Endothelial cell of umbilical vein (primary cell): Measurements from ENCODE around the gene NIPBL. TPM values are rescaled to one million over a fixed set of nuclear protein-coding genes. Genes with fewer than 3 reads are reported as not detected.

Experiments used
- BruUV-seq: library from RNA; stranded (reverse); fragments of 400-500 nt; replicated peaks from 2 replicates; lab custom pipeline; 2021; lab: Mats Ljungman, UMichigan
- CTCF ChIA-PET: fragments of 300-600, 350-600 bp; sonication (Branson Sonifier 250); formaldehyde crosslinking; loops from one replicate; lab custom pipeline; 2021; ENCODE audit warnings: antibody characterized with exemption, inconsistent platforms; lab: Charles Lee
- POLR2A ChIA-PET: fragments of 300-600, 350-600 bp; sonication (Branson Sonifier 250); formaldehyde crosslinking; loops from one replicate; lab custom pipeline; 2021; ENCODE audit warnings: antibody characterized with exemption, inconsistent platforms; lab: Charles Lee
- DNase-seq: peaks from one replicate; pipeline ENCODE4 v3.0.0-alpha.2; 2011; ENCODE audit warnings: low read depth, low spot score
- FAIRE-seq: peaks from 2 replicates; lab custom pipeline; 2011; peaks lifted over from hg19 to GRCh38; lab: Jason Lieb, UNC
- H2AFZ ChIP-seq: 2 replicates; pipeline ENCODE4 v1.6.0; 2012; ENCODE audit warnings: low read depth, low read length, control low read depth, inconsistent platforms
- H3K27ac ChIP-seq: 2 replicates; pipeline ENCODE4 v1.5.1; 2011; ENCODE audit warnings: low read depth, mild to moderate bottlenecking, control low read depth, low read length, moderate library complexity; ENCODE audit not compliant: insufficient read depth
- H3K27me3 ChIP-seq, 2 experiments: 2 replicates each; pipeline versions ENCODE4 v1.6.0 to v1.6.1; 2011; ENCODE audit warnings: low read length in 2 of 2, mixed read lengths in 1 of 2; ENCODE audit not compliant: control insufficient read depth in 2 of 2, insufficient read depth in 2 of 2
- H3K36me3 ChIP-seq, 2 experiments: 2 replicates in 1 of 2; 3 replicates in 1 of 2; pipeline ENCODE4 v1.5.1; 2011; ENCODE audit warnings: low read length in 2 of 2, mild to moderate bottlenecking in 1 of 2, moderate library complexity in 1 of 2; ENCODE audit not compliant: control insufficient read depth in 2 of 2, insufficient read depth in 2 of 2; ENCODE audit errors: extremely low read depth in 1 of 2
- H3K4me1 ChIP-seq: 3 replicates; pipeline ENCODE4 v1.5.1; 2011; ENCODE audit warnings: mild to moderate bottlenecking, low read length; ENCODE audit not compliant: control insufficient read depth, insufficient read depth; ENCODE audit errors: extremely low read depth
- H3K4me2 ChIP-seq: 2 replicates; pipeline ENCODE4 v1.6.1; 2011; ENCODE audit warnings: low read length, control low read depth, mixed read lengths; ENCODE audit not compliant: insufficient read depth
- H3K4me3 ChIP-seq, 3 experiments: fragments of 200-600 bp in 1 of 3; sonication (generic), shearing (Covaris generic) in 1 of 3; replicated peaks in 1 of 3; 2 replicates each; pipeline ENCODE4 v1.5.1; 2011 to 2016; ENCODE audit warnings: control low read depth in 3 of 3, low read length in 3 of 3, mild to moderate bottlenecking in 2 of 3, inconsistent platforms in 1 of 3, low read depth in 1 of 3, moderate library complexity in 1 of 3; ENCODE audit not compliant: insufficient read depth in 1 of 3
- H3K79me2 ChIP-seq: 2 replicates; pipeline ENCODE4 v1.6.0; 2012; ENCODE audit warnings: low read length, inconsistent platforms; ENCODE audit not compliant: control insufficient read depth, insufficient read depth
- H3K9ac ChIP-seq: replicated peaks from 2 replicates; pipeline ENCODE3; 2011; ENCODE audit warnings: low read length, control low read depth; ENCODE audit not compliant: insufficient read depth; ENCODE audit errors: extremely low read depth
- H3K9me1 ChIP-seq: replicated peaks from 3 replicates; pipeline ENCODE4 v1.6.0; 2011; ENCODE audit warnings: mild to moderate bottlenecking, low read length; ENCODE audit not compliant: control insufficient read depth, insufficient read depth; ENCODE audit errors: extremely low read depth
- H3K9me3 ChIP-seq: replicated peaks from 2 replicates; pipeline ENCODE4 v1.5.1; 2012; ENCODE audit warnings: low read length, inconsistent platforms; ENCODE audit not compliant: control insufficient read depth, insufficient read depth
- H4K20me1 ChIP-seq: replicated peaks from 2 replicates; pipeline ENCODE3; 2011; ENCODE audit warnings: mild to moderate bottlenecking, low read length; ENCODE audit not compliant: control insufficient read depth, insufficient read depth; ENCODE audit errors: extremely low read depth
- EZH2 ChIP-seq: IDR thresholded peaks from 2 replicates; pipeline ENCODE4 v1.6.1; 2012; ENCODE audit warnings: borderline replicate concordance, low read depth, mild to moderate bottlenecking, moderate library complexity, low read length, inconsistent platforms; ENCODE audit not compliant: severe bottlenecking
- FOS ChIP-seq: IDR thresholded peaks from 2 replicates; pipeline ENCODE4 v1.6.1; 2011; ENCODE audit warnings: mild to moderate bottlenecking, low read length, moderate library complexity, borderline replicate concordance; ENCODE audit not compliant: insufficient read depth
- GATA2 ChIP-seq: IDR thresholded peaks from 2 replicates; pipeline ENCODE4 v1.7.0; 2011; ENCODE audit warnings: low read depth, mild to moderate bottlenecking, moderate library complexity, mixed read lengths, low read length; ENCODE audit not compliant: insufficient read length, insufficient read depth
- JUN ChIP-seq: IDR thresholded peaks from 2 replicates; pipeline ENCODE4 v1.6.1; 2011; ENCODE audit warnings: borderline replicate concordance, low read depth; ENCODE audit not compliant: insufficient read length, insufficient read depth
- MYC ChIP-seq: IDR thresholded peaks from one replicate; pipeline ENCODE4 v1.6.1; 2011; ENCODE audit warnings: mild to moderate bottlenecking, low read depth, low read length
- POLR2A ChIP-seq: IDR thresholded peaks from 2 replicates; pipeline ENCODE4 v1.6.1; 2012; ENCODE audit warnings: low read depth, mild to moderate bottlenecking, control low read depth, low read length
- POLR2AphosphoS5 ChIP-seq: IDR thresholded peaks from 2 replicates; pipeline ENCODE4 v1.6.1; 2012; ENCODE audit warnings: low read depth, mild to moderate bottlenecking, control low read depth, low read length, moderate library complexity; ENCODE audit not compliant: insufficient read depth
- dilution Hi-C: fragments of 300-500 bp; cut with MboI; formaldehyde crosslinking; loops from one replicate; pipeline ENCODE4 v1.15.0; 2019; ENCODE audit warnings: low sequenced_read_pairs; ENCODE audit not compliant: extremely low pct_ligation_motif_present
- intact Hi-C: fragments of 100-400 bp; cut with micrococcal nuclease; formaldehyde crosslinking; loops from one replicate; pipeline ENCODE4 v1.10.0; 2022
- polyA plus RNA-seq, 4 experiments: library from polyadenylated mRNA; depleted of rRNA in 3 of 4; stranded (reverse) in 3 of 4; unstranded in 1 of 4; fragments of >200 nt; gene quantifications; 2 replicates each; pipeline versions ENCODE4 v1.2.1 to v1.2.3, GENCODE V29; 2011 to 2012; ENCODE audit warnings: missing spikeins in 1 of 4
- total RNA-seq: library from RNA; stranded (reverse); gene quantifications from 2 replicates; pipeline ENCODE4 v1.2.3, GENCODE V29; 2021
- TF ChIP-seq, protein P1 (sequence below), 2 donors: IDR thresholded peaks; 1 replicate in 1 of 2; 2 replicates in 1 of 2; pipeline ENCODE4 v1.5.1; 2011; ENCODE audit warnings: low read length in 2 of 2, mild to moderate bottlenecking in 2 of 2, moderate library complexity in 2 of 2, control low read depth in 1 of 2, inconsistent platforms in 1 of 2, low read depth in 1 of 2; ENCODE audit not compliant: insufficient read depth in 1 of 2; ENCODE audit errors: extremely low read depth in 1 of 2
- TF ChIP-seq, protein P2 (sequence below): IDR thresholded peaks from 2 replicates; pipeline ENCODE4 v1.6.1; 2011; ENCODE audit not compliant: insufficient read depth, insufficient read length

NIPBL gene
- total and polyA plus RNA-seq, 2 donors (not counting 3 experiments of a cell fraction or from before 2014, with no cell fraction given), result 15.5 to 50.7 TPM

DNA sequence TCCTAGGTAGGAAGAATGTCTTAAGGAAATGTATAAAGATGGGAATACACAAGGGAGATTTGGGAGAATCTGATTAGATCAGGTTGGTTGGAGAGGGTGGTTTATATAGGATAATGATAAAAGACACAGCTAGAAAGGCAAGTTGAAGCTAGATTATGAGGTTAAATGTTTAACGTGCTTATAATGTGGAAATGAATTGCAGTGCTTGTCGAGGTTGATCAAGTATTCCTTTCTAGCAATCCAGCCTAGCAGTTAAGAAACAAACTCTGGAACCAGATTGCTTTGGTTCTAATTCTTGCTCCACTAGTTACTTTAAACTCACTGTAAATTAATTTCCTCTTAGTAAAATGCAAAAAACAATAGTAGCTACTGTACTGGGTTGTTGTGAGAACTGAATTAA is 76.5 kb downstream of the NIPBL start:
- Histone ChIP-seq H3K4me1 (peaks cover 4% of the 10 kb centered on the region), H4K20me1 (peaks cover 4% of the 10 kb centered on the region), H3K4me3 (no peak overlapping the region), H2AFZ (no peak overlapping the region), H3K9me3 (no peaks in the 10 kb centered on the region), H3K79me2 (peaks cover 51% of the 10 kb centered on the region), H3K36me3 (no peaks in the 10 kb centered on the region), H3K27me3 (no peaks in the 10 kb centered on the region), H3K4me2 (no peak overlapping the region), H3K9me1 (no peaks in the 10 kb centered on the region), H3K27ac (no peak overlapping the region), H3K9ac (no peak overlapping the region)
- CTCF ChIA-PET, result interaction anchor here (1.2 to 3.6 kb wide), 2 partner anchors 9 to 10 kb away, joined by 3 to 15 read pairs; no protein-coding TSS in a partner anchor
- intact Hi-C loops, result no loop called here
- DNase-seq (no peak), FAIRE-seq (no peak)
- BruUV-seq, result no TSS peak
- no peak for TF ChIP-seq POLR2A
- TF ChIP-seq, protein P1, sequence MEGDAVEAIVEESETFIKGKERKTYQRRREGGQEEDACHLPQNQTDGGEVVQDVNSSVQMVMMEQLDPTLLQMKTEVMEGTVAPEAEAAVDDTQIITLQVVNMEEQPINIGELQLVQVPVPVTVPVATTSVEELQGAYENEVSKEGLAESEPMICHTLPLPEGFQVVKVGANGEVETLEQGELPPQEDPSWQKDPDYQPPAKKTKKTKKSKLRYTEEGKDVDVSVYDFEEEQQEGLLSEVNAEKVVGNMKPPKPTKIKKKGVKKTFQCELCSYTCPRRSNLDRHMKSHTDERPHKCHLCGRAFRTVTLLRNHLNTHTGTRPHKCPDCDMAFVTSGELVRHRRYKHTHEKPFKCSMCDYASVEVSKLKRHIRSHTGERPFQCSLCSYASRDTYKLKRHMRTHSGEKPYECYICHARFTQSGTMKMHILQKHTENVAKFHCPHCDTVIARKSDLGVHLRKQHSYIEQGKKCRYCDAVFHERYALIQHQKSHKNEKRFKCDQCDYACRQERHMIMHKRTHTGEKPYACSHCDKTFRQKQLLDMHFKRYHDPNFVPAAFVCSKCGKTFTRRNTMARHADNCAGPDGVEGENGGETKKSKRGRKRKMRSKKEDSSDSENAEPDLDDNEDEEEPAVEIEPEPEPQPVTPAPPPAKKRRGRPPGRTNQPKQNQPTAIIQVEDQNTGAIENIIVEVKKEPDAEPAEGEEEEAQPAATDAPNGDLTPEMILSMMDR (IDR thresholded peaks at IDR 0.05; ENCODE audit: extremely low read depth in 1 of 2, insufficient read depth in 1 of 2, low read depth in 1 of 2, low read length in 2 of 2), result no peak
- no peak for TF ChIP-seq GATA2
- no peak for TF ChIP-seq JUN
- no peak for TF ChIP-seq MYC
- no peak for TF ChIP-seq FOS
- no peak for TF ChIP-seq POLR2AphosphoS5
- no peak for TF ChIP-seq EZH2
- TF ChIP-seq, protein P2, sequence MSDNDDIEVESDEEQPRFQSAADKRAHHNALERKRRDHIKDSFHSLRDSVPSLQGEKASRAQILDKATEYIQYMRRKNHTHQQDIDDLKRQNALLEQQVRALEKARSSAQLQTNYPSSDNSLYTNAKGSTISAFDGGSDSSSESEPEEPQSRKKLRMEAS, result no peak
- POLR2A ChIA-PET, result no interaction called here
- dilution Hi-C loops, result no loop called here
